WTC11 (cell line): ENCODE measurements around the gene TTC39C. TPM values are rescaled to one million over a fixed set of nuclear protein-coding genes. Genes with fewer than 3 reads are reported as not detected.

ENCODE experiments used
- ATAC-seq: fragments of 200-7000 bp; cut with Tn5 transposase; 2 replicates; pipeline ENCODE4 v1.10.0; 2021; ENCODE audit warnings: mild to moderate bottlenecking, moderate library complexity
- CTCF ChIA-PET: fragments of 300-600 bp; sonication (Branson Sonifier 250); formaldehyde crosslinking; loops from one replicate; lab custom pipeline; 2021; ENCODE audit warnings: antibody characterized with exemption; lab: Charles Lee
- POLR2A ChIA-PET: fragments of 350-600 bp; sonication (Branson Sonifier 250); formaldehyde crosslinking; loops from one replicate; lab custom pipeline; 2021; ENCODE audit warnings: antibody characterized with exemption; lab: Charles Lee
- DNase-seq: peaks from one replicate; pipeline ENCODE4 v3.0.0; 2021; ENCODE audit warnings: low spot score
- H3K27ac Mint-ChIP-seq: 2 replicates; pipeline ENCODE4 v1.8.0; 2021; ENCODE audit warnings: mixed read lengths
- H3K27me3 Mint-ChIP-seq: 2 replicates; pipeline ENCODE4 v1.8.0; 2021; ENCODE audit warnings: low read depth, mild to moderate bottlenecking, moderate library complexity, mixed read lengths
- H3K36me3 Mint-ChIP-seq: 2 replicates; pipeline ENCODE4 v1.8.0; 2021; ENCODE audit warnings: mixed read lengths
- H3K4me1 Mint-ChIP-seq: 2 replicates; pipeline ENCODE4 v1.8.0; 2022; ENCODE audit warnings: mixed read lengths
- H3K4me3 Mint-ChIP-seq: 2 replicates; pipeline ENCODE4 v1.8.0; 2021; ENCODE audit warnings: mild to moderate bottlenecking, moderate library complexity, mixed read lengths
- H3K9me3 Mint-ChIP-seq: 2 replicates; pipeline ENCODE4 v1.8.0; 2021; ENCODE audit warnings: mixed read lengths
- ATF1 ChIP-seq: sonication (generic); formaldehyde crosslinking; IDR thresholded peaks from 2 replicates; pipeline ENCODE4 v1.8.1; 2023; ENCODE audit warnings: mild to moderate bottlenecking, moderate library complexity, missing genetic modification reagents
- CBFB ChIP-seq: sonication (generic); formaldehyde crosslinking; IDR thresholded peaks from 2 replicates; pipeline ENCODE4 v1.8.1; 2022; ENCODE audit warnings: mild to moderate bottlenecking, low read depth, missing genetic modification reagents
- E2F4 ChIP-seq: sonication (generic); formaldehyde crosslinking; IDR thresholded peaks from 2 replicates; pipeline ENCODE4 v1.8.1; 2022; ENCODE audit warnings: low read depth, mild to moderate bottlenecking, moderate library complexity, missing genetic modification reagents, borderline replicate concordance
- ETV6 ChIP-seq: sonication (generic); formaldehyde crosslinking; IDR thresholded peaks from 2 replicates; pipeline ENCODE4 v1.8.1; 2022; ENCODE audit warnings: mild to moderate bottlenecking, missing genetic modification reagents
- IRF1 ChIP-seq: sonication (generic); formaldehyde crosslinking; IDR thresholded peaks from 2 replicates; pipeline ENCODE4 v1.8.0; 2023; ENCODE audit warnings: missing genetic modification reagents
- JAZF1 ChIP-seq: fragments of 250-450 bp; sonication (Bioruptor Pico); IDR thresholded peaks from 2 replicates; pipeline ENCODE4 v1.9.0; 2021; ENCODE audit warnings: moderate library complexity, mild to moderate bottlenecking, inconsistent platforms
- JUN ChIP-seq: sonication (generic); formaldehyde crosslinking; IDR thresholded peaks from 2 replicates; pipeline ENCODE4 v1.8.0; 2023; ENCODE audit warnings: mild to moderate bottlenecking, missing genetic modification reagents
- KAT7 ChIP-seq: sonication (generic); formaldehyde crosslinking; IDR thresholded peaks from 2 replicates; pipeline ENCODE4 v1.8.1; 2023; ENCODE audit warnings: missing genetic modification reagents, mild to moderate bottlenecking, borderline replicate concordance
- MYBL2 ChIP-seq: sonication (generic); formaldehyde crosslinking; IDR thresholded peaks from 2 replicates; pipeline ENCODE4 v1.8.1; 2023; ENCODE audit warnings: mild to moderate bottlenecking, moderate library complexity, missing genetic modification reagents
- NFE2L1 ChIP-seq: sonication (generic); formaldehyde crosslinking; IDR thresholded peaks from 2 replicates; pipeline ENCODE4 v1.8.1; 2023; ENCODE audit warnings: missing genetic modification reagents
- NFYB ChIP-seq: sonication (generic); formaldehyde crosslinking; conservative IDR thresholded peaks from 2 replicates; pipeline ENCODE4 v1.8.0; 2022; ENCODE audit warnings: low read depth, missing genetic modification reagents
- RELA ChIP-seq: sonication (generic); formaldehyde crosslinking; IDR thresholded peaks from 2 replicates; pipeline ENCODE4 v1.8.1; 2022; ENCODE audit warnings: missing genetic modification reagents, mild to moderate bottlenecking, borderline replicate concordance
- SOX15 ChIP-seq: fragments of 250-450 bp; sonication (Bioruptor Pico); IDR thresholded peaks from 2 replicates; pipeline ENCODE4 v1.9.0; 2021; ENCODE audit warnings: mild to moderate bottlenecking
- TEAD1 ChIP-seq: sonication (generic); formaldehyde crosslinking; IDR thresholded peaks from 2 replicates; pipeline ENCODE4 v1.8.0; 2022; ENCODE audit warnings: mild to moderate bottlenecking, missing genetic modification reagents
- TEAD4 ChIP-seq: sonication (generic); formaldehyde crosslinking; IDR thresholded peaks from 2 replicates; pipeline ENCODE4 v1.8.0; 2022; ENCODE audit warnings: mild to moderate bottlenecking, missing genetic modification reagents
- USF2 ChIP-seq: sonication (generic); formaldehyde crosslinking; IDR thresholded peaks from 2 replicates; pipeline ENCODE4 v1.8.1; 2023; ENCODE audit warnings: mild to moderate bottlenecking, missing genetic modification reagents, moderate library complexity
- ZBTB21 ChIP-seq: sonication (generic); formaldehyde crosslinking; IDR thresholded peaks from 2 replicates; pipeline ENCODE4 v1.8.1; 2023; ENCODE audit warnings: mild to moderate bottlenecking, missing genetic modification reagents, borderline replicate concordance
- ZNF121 ChIP-seq: sonication (generic); formaldehyde crosslinking; IDR thresholded peaks from 2 replicates; pipeline ENCODE4 v1.8.0; 2023; ENCODE audit warnings: missing genetic modification reagents
- total RNA-seq: library from RNA; stranded (reverse); gene quantifications from 3 replicates; pipeline ENCODE4 v1.2.3, GENCODE V29; 2021
- TF ChIP-seq, protein P1 (sequence below): sonication (generic); formaldehyde crosslinking; IDR thresholded peaks from 2 replicates; pipeline ENCODE4 v1.8.1; 2022; ENCODE audit warnings: mild to moderate bottlenecking, moderate library complexity, missing genetic modification reagents
- TF ChIP-seq, protein P2 (sequence below): fragments of 200-600 bp; IDR thresholded peaks from 2 replicates; pipeline ENCODE4 v1.8.0; 2022; ENCODE audit warnings: antibody characterized with exemption
- TF ChIP-seq, protein P3 (sequence below): sonication (generic); formaldehyde crosslinking; IDR thresholded peaks from 2 replicates; pipeline ENCODE4 v1.8.1; 2023; ENCODE audit warnings: mild to moderate bottlenecking, missing genetic modification reagents
- TF ChIP-seq, protein P4 (sequence below): sonication (generic); formaldehyde crosslinking; IDR thresholded peaks from 2 replicates; pipeline ENCODE4 v1.8.0; 2023; ENCODE audit warnings: missing genetic modification reagents, mild to moderate bottlenecking, borderline replicate concordance

Gene TTC39C
- total RNA-seq, 1 experiment from 2014 or later: 57.3 TPM

DNA sequence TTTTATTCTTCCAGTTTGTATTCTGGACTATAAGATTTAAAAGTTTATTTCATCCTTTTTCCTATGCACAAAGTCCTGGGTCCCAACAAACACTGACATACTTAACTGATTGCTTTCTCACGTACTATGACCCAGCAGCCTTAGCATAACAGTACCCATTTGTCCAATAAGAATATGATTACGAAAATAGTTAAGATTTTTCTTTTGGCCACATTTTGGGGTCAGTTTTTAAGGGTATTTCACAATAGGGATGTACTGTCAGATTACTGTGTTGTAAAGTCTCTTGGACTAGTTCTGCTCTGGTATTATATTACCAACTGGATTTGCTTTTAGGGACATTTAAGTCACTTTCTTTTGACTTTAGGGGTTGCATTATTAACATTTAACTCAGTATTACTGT, 46.1 kb downstream of the TTC39C start:
- no peak for DNase-seq
- H3K27ac Mint-ChIP-seq: no peak overlapping the region

GRCh38 chr18:24063121-24063731, 48.7 kb downstream of the TTC39C start:
- no peak for DNase-seq
- ATAC-seq: no peak
- POLR2A ChIA-PET: no interaction called here
- no peaks in the 10 kb centered on the region for H3K27me3 Mint-ChIP-seq
- no peak overlapping the region for H3K27ac Mint-ChIP-seq
- CTCF ChIA-PET: no interaction called here
- peaks cover 13% of the 10 kb centered on the region for H3K36me3 Mint-ChIP-seq
- H3K4me1 Mint-ChIP-seq: peaks cover 8% of the 10 kb centered on the region
- H3K4me3 Mint-ChIP-seq: no peak overlapping the region
- H3K9me3 Mint-ChIP-seq: no peaks in the 10 kb centered on the region
- no peak for TF ChIP-seq MYBL2 (CRISPR knock-in tag)
- no peak for TF ChIP-seq JAZF1 (CRISPR knock-in tag)
- TF ChIP-seq JUN (CRISPR knock-in tag): no peak
- TF ChIP-seq SOX15 (CRISPR knock-in tag): no peak
- TF ChIP-seq RELA (CRISPR knock-in tag): no peak
- TF ChIP-seq NFE2L1 (CRISPR knock-in tag): no peak
- TF ChIP-seq KAT7: no peak
- TF ChIP-seq CBFB (CRISPR knock-in tag): no peak
- TF ChIP-seq, protein P1, sequence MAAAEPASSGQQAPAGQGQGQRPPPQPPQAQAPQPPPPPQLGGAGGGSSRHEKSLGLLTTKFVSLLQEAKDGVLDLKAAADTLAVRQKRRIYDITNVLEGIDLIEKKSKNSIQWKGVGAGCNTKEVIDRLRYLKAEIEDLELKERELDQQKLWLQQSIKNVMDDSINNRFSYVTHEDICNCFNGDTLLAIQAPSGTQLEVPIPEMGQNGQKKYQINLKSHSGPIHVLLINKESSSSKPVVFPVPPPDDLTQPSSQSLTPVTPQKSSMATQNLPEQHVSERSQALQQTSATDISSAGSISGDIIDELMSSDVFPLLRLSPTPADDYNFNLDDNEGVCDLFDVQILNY (CRISPR knock-in tag): no peak
- TF ChIP-seq ZNF121 (CRISPR knock-in tag): no peak
- TF ChIP-seq, protein P2, sequence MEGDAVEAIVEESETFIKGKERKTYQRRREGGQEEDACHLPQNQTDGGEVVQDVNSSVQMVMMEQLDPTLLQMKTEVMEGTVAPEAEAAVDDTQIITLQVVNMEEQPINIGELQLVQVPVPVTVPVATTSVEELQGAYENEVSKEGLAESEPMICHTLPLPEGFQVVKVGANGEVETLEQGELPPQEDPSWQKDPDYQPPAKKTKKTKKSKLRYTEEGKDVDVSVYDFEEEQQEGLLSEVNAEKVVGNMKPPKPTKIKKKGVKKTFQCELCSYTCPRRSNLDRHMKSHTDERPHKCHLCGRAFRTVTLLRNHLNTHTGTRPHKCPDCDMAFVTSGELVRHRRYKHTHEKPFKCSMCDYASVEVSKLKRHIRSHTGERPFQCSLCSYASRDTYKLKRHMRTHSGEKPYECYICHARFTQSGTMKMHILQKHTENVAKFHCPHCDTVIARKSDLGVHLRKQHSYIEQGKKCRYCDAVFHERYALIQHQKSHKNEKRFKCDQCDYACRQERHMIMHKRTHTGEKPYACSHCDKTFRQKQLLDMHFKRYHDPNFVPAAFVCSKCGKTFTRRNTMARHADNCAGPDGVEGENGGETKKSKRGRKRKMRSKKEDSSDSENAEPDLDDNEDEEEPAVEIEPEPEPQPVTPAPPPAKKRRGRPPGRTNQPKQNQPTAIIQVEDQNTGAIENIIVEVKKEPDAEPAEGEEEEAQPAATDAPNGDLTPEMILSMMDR: no peak
- no peak for TF ChIP-seq E2F4

More for the DNA sequence above, 46.1 kb downstream of the TTC39C start:
- POLR2A ChIA-PET: no interaction called here
- Mint-ChIP-seq H3K9me3 (peaks cover 9% of the 10 kb centered on the region), H3K27me3 (no peaks in the 10 kb centered on the region), H3K4me1 (peaks cover 18% of the 10 kb centered on the region), H3K36me3 (peaks cover 7% of the 10 kb centered on the region; the same call in 1 of the 2 replicates), H3K4me3 (no peak overlapping the region)
- CTCF ChIA-PET: interaction anchor here (0.5 kb wide), 1 partner anchor 63 kb away, joined by 3 read pairs; no protein-coding TSS in a partner anchor
- no peak for ATAC-seq
- TF ChIP-seq ZBTB21 (CRISPR knock-in tag) (no peak), ETV6 (no peak), TEAD1 (CRISPR knock-in tag) (no peak), IRF1 (no peak), ATF1 (CRISPR knock-in tag) (no peak), JUN (CRISPR knock-in tag) (no peak), CBFB (CRISPR knock-in tag) (no peak), USF2 (no peak), NFYB (CRISPR knock-in tag) (no peak), TEAD4 (CRISPR knock-in tag) (no peak)
- TF ChIP-seq, protein P3, sequence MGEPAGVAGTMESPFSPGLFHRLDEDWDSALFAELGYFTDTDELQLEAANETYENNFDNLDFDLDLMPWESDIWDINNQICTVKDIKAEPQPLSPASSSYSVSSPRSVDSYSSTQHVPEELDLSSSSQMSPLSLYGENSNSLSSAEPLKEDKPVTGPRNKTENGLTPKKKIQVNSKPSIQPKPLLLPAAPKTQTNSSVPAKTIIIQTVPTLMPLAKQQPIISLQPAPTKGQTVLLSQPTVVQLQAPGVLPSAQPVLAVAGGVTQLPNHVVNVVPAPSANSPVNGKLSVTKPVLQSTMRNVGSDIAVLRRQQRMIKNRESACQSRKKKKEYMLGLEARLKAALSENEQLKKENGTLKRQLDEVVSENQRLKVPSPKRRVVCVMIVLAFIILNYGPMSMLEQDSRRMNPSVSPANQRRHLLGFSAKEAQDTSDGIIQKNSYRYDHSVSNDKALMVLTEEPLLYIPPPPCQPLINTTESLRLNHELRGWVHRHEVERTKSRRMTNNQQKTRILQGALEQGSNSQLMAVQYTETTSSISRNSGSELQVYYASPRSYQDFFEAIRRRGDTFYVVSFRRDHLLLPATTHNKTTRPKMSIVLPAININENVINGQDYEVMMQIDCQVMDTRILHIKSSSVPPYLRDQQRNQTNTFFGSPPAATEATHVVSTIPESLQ (CRISPR knock-in tag): no peak
- TF ChIP-seq, protein P4, sequence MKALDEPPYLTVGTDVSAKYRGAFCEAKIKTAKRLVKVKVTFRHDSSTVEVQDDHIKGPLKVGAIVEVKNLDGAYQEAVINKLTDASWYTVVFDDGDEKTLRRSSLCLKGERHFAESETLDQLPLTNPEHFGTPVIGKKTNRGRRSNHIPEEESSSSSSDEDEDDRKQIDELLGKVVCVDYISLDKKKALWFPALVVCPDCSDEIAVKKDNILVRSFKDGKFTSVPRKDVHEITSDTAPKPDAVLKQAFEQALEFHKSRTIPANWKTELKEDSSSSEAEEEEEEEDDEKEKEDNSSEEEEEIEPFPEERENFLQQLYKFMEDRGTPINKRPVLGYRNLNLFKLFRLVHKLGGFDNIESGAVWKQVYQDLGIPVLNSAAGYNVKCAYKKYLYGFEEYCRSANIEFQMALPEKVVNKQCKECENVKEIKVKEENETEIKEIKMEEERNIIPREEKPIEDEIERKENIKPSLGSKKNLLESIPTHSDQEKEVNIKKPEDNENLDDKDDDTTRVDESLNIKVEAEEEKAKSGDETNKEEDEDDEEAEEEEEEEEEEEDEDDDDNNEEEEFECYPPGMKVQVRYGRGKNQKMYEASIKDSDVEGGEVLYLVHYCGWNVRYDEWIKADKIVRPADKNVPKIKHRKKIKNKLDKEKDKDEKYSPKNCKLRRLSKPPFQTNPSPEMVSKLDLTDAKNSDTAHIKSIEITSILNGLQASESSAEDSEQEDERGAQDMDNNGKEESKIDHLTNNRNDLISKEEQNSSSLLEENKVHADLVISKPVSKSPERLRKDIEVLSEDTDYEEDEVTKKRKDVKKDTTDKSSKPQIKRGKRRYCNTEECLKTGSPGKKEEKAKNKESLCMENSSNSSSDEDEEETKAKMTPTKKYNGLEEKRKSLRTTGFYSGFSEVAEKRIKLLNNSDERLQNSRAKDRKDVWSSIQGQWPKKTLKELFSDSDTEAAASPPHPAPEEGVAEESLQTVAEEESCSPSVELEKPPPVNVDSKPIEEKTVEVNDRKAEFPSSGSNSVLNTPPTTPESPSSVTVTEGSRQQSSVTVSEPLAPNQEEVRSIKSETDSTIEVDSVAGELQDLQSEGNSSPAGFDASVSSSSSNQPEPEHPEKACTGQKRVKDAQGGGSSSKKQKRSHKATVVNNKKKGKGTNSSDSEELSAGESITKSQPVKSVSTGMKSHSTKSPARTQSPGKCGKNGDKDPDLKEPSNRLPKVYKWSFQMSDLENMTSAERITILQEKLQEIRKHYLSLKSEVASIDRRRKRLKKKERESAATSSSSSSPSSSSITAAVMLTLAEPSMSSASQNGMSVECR (CRISPR knock-in tag): no peak
